DMS53 treated with DMSO at 0.1 percent for 48 hours (cell line): ENCODE data around the gene PPP5C.

Source experiments
- DNase-seq: peaks from one replicate; lab custom pipeline; 2025; ENCODE audit not compliant: unreplicated experiment; lab: John Stamatoyannopoulos, UW

PPP5C gene

DNA sequence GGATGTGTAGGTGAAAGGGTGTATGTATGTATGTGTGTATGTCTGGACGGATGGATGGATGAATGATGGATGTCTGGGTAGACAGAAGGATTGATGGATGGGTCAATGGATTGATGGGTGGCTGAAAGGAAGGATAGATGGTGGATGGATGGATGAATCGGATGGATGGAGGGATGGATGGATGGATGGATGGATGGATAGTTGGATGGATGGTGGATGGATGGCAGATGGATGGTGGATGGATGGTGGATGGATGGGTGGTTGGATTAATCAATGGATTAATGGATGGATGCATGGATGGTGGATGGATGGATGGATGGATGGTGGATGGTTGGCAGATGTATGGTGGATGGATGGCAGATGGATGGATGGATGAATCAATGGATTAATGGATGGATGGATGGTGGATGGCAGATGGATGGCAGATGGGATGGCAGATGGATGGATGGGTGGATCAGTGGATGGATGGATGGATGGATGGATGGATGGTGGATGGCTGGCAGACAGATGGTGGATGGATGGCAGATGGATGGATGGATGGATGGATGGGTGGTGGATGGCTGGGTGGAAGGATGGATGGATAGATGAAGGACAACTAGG lies 16.5 kb upstream of the PPP5C start:
- no peak for DNase-seq

DNA sequence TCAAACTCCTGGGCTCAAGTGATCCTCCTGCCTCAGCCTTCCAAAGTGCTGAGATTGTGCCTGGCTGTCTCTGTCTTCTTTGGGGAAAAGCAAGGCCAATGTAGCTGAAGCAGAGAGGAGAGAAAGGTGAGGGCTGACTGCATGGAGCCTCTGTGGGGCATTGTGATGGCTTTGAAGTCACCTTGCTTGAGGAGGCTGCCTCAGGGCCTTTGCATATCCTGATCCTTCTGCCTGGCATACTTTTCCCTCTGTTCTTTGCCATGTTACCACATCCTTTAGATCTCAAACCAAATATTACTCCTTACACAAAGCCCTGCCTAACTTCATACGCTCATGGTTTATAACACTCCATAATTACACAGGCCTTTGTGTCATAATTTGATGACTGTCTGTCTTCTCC lies 9.4 kb upstream of the PPP5C start:
- no peak for DNase-seq

DNA sequence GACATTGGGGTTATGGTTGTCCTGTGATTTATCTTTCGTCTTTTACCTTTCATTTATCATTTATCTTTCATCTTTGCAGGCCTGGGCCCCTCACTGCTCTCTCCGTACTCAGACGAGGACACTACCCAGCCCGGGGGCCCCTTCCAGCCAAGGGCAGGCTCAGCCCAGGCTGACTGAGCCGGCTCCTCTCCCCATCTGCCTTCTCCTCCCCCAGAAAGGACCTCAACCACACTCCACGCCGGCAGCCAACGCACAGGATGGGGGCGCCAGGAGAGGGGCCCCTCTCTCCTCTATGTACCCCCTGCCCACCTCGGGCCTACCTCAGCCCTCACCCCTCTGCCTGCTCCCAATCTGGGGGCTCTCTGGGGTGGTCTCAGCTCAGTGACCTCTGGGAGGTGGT lies 7.4 kb upstream of the PPP5C start:
- no peak for DNase-seq

DNA sequence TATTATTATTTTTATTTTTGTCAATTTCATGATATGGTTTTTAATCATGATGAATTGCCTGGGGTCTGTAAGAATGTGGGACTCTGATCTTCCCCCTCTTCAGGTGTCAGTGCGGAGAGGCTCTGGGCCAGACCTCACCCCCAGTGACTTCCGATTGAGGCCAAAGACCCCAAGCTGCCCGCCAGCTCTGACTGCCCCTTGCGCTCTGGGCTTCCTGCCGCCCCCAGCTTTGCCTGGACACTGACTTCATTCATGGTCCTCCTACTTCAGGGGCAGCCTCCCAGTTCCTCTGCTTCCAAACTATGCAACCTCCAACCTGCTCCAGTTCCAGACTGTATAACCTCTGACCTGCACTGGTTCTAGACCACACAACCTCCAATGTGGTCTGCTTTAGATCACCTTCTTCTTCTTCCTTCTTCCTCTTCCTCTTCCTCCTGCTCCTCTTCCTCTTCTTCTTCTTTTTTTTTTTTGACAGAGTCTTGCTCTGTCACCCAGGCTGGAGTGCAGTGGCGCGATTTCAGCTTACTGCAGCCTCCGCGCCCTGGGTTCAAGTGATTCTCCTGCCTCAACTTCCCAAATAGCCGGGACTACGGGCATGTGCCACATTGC lies 6.7 kb upstream of the PPP5C start:
- no peak for DNase-seq

DNA sequence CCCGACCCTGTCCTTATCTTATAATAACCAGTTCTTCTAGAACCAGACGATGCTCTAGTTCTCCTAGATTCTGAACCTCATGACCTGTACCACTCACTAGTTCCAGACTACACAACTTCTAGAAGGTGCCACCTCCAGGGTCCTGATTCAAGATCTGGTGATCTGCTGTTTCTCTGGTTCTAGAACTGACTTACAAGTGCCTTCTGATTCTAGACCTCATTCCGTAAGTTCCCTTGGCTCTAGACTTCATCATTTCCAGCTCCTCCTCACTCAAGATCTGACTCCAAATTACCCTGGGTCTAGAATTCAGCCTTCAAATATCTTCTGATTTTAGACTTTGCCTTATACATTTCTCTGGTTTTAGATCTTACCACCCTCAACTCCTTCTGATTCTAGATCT lies 5.0 kb upstream of the PPP5C start:
- DNase-seq, result no peak

DNA sequence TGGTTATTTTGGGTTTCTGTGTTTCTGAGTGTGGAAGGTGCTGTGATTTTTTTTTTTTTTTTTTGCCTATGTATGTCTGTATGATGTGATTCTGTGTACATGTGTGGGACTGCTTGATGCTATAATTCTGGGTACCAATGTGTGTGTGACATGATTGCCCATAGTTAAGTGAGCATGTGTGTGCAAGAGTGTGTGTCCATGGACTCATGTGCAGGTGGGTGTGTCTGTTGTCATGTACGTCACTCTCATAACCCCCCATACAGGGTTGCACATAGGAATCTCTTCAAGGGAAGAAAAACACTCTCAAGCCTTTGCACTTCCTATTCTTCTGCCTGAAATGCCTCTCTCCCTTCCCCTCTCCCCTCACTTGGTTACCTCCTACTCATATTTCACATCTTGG lies 2.5 kb upstream of the PPP5C start:
- DNase-seq, result no peak

DNA sequence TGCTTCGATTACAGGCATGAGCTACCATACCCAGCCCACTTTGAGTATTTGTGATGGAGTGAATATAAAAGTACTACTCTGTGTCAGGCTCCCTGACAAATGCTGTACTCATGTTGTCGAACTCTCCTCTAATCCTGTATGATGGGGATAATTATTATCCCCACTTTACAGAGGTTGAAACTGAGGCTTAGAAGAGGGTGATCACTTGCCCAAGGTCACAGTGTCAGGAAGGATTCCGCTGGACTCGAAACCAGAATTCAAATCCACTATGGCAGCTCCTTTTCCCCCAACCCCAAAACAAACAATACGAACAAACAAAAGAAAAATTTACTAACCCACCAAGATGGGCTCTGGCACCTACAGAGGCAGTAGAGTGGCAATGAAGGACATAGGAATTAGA lies 1.7 kb upstream of the PPP5C start:
- DNase-seq, result no peak

DNA sequence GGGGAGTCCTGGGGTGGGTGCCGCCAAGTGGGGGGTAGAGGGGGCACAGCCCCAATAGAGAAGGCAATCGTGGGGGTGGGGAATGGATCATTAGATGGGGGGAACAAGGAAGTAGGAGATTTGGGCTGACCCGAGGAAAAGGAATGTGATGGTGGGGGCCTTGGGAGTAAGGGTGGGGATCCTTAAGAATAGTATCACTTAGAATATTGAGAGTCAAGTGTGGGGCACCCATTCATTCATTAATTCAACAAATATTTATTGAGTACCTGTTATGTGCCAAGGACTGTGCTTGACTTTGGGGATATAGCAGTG lies 641 bp downstream of the PPP5C start:
- no peak for DNase-seq

DNA sequence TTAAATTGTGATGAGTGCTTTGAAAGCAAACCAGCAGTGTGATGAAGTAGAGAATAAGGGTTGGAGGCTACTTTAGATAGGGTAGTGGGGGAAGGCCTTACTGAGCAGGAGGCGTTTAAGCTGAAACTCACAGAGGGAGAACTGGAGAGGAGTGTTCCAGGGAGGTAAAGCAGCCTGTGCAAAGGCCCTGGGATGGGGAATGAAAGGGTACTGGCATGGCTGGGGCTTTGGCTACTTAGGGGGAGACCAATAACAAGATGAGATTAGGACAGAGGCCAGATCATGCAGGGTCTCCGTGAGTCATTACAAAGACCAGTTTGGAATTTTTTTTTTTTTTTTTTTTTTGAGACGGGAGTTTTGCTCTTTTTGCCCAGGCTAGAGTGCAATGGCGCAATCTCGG lies 1.1 kb downstream of the PPP5C start:
- no peak for DNase-seq

DNA sequence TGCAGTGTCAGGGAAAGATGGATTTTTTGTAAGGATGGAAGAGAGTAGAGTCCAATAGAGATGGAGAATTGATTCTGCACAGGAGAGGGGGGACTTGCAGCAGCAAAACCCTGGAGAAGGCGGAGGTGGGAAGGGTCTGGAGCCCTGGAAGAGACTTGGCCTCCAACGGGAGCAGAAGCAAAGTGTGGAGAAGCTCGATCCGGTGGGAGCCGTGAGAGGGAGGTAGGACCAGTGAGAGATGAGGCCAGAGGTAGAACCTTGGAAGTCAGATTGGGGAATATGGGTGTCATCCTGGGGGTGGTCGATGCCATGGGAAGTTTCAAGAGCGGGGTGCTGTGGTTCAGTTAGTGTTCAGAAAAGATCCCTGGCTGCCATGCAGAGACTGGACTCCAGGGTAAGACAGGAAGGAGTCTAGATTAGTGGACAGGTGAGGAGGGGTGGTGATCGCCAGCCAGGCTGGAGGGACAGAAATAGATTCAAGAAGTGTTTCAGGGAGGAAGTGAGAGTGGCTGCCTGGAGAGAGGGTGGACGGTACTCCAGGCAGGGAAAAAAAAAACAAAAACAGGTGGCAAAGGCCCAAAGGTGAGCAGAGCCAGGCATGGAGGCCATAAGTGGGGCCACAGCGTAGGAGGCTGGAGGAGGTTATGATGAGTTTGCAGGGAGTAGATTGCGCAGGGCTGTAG lies 2.6 kb downstream of the PPP5C start:
- DNase-seq, result no peak

DNA sequence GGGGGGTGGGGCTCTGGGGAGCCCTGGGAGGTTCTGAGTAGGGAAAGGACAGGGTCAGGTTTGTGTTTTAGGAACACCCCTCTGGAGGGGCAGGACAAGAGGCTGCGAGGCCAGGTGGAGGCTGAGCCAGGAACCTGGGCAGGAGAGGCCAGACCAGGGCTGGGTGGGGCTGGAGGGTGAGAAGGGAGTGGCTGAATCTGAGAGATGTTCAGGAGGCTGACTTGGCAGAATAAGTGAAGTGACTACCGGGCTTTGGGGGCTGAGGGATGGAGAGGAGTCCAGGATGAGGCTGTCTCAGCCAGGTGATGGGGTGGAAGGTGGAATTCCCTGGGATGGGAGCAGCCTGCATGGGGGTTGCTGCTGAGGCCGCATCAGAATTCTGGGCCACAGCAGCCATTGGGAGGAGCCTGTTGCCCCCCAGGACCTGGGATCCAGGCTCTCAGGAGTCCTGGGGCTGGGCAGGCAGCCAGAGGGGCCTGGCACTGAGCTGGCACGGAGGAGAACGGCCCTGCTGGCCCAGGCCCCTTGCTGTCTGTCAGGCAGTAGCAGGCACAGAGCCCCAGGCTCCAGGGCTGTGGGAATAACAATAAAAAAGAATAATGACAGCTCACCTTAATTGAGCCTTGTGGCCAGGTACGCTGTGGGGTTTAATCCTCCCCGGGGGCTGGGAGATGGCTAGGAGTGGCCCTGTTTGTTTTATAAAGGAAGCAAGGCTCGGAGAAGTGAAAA lies 3.3 kb downstream of the PPP5C start:
- no peak for DNase-seq

DNA sequence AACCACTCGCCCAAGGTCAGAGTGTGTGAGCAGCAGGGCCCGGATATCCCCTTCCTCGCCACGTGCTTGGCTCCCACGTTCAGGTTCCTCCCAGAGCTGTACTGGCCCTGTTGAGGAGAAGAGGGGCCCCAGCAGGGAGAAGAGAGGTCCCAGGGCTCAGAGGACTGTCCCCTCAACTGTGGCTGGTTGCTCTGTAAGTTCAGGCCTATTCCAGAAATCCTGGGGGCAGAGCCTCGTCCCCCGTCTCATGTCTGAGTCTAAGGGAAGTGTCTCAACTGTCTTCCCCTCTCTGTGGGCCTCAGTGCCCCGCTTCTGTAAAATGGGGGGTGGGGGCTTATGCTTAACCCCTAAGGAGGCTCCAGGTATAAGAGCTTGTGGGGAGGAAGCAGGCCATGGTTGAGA lies 3.9 kb downstream of the PPP5C start:
- no peak for DNase-seq

DNA sequence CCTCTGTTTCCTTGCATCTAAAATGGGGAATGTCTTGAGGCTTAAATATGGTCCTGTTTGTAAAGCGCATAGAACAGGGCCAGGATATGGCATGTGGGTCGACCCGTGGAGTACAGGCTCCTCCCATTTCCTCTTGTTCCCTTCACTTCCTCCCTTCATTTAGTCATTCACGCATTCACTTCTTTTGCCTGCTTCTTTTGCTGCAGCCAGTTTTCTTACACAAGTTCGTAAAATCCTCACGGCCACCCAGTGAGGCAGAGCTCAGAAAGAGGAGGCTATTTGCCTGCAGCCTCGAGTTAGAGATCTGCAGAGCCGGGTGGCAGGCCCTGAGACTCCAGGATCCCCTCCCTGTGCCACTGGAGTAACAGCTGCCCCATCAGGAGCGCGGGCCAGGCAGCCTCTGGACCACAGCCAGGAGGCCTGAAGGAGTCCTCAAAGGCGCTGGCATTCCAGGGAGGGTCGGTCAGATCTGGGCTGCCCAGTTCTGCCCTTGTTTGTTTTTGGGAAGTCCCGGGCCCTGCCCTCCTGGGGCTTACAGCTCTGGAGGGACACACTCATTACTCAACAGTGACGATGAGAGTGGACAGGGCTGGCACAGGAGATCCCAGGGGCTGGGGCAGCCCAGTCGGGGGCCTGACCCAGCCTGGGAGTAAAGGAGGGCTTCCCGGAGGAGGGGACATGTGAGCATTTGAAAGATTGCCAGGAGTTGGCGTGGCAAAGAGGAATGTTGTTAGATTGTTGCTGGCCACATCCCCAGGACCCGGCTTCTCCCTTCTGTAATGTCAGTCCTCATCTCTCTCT lies 4.6 kb downstream of the PPP5C start:
- no peak for DNase-seq

DNA sequence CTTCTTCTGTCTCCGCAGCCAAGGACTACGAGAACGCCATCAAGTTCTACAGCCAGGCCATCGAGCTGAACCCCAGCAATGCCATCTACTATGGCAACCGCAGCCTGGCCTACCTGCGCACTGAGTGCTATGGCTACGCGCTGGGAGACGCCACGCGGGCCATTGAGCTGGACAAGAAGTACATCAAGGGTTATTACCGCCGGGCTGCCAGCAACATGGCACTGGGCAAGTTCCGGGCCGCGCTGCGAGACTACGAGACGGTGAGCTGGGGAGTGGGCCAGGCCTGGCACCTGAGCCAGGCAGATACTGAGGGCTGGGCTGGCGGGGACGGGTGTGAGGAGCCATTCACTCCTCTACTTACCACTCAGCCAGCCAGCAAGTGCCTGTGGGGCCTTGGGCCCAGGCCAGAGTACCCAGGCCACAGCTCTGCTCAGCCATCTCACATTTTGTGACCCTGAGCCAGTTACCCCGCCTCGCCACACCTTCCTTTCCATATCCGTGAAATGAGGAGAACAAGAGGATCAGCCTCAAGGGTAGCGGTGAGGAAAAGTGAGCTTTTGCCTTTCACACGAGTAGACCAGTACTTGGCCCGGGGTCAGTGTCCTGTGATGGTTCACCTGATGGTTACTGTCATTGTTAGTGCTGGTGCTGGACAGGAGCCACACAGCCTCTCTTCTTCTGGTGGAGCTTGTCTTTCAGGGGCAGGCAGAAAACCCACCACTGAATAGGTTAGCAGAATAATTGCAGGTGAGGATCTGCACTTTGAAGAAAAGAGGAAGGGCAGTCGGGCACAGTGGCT lies 7.0 kb downstream of the PPP5C start:
- DNase-seq, result no peak

DNA sequence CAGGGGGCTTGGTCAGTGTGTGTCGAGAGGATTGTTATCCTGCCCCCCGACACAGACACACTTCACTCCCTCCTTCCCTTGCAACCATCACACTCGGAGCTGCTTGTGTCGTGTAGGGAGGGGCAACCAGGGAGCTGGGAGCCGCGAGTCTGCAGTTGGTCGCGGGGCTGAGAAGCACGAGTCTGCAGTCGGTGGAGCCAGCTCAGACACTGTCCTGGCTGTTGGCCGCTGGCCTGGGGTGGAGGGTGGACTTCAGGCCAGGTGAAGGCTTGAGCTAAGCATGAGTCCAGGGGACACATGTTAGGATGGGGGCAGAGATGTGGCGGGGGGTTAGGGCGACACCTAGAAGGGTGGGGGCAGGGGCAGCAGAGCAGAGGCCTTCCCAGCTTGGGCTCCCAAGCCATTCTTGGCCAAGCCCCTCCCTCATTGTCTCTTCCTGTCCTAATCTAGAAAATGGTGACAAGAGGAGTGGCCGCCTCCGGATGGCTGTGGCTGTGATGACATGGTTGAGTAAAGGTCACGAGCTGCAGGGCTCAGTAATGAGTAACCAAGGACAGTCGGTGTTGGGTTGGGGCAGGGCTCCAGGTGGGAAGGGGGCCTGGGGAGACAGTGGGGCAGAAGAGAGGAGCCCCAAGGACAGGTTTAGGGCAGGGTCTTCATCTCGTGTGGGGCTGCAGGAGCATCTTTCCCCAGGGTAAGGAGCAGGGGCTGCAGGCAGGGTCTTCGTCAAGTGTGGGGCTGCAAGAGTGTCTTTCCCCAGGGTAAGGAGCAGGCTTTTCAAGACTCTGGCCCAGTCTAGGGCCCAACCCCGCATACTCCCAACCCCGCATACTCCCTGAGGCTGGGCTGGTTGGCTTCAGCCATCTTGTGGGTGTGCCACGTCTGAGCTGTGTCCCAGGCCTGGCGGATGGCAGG lies 8.6 kb downstream of the PPP5C start:
- DNase-seq, result no peak

DNA sequence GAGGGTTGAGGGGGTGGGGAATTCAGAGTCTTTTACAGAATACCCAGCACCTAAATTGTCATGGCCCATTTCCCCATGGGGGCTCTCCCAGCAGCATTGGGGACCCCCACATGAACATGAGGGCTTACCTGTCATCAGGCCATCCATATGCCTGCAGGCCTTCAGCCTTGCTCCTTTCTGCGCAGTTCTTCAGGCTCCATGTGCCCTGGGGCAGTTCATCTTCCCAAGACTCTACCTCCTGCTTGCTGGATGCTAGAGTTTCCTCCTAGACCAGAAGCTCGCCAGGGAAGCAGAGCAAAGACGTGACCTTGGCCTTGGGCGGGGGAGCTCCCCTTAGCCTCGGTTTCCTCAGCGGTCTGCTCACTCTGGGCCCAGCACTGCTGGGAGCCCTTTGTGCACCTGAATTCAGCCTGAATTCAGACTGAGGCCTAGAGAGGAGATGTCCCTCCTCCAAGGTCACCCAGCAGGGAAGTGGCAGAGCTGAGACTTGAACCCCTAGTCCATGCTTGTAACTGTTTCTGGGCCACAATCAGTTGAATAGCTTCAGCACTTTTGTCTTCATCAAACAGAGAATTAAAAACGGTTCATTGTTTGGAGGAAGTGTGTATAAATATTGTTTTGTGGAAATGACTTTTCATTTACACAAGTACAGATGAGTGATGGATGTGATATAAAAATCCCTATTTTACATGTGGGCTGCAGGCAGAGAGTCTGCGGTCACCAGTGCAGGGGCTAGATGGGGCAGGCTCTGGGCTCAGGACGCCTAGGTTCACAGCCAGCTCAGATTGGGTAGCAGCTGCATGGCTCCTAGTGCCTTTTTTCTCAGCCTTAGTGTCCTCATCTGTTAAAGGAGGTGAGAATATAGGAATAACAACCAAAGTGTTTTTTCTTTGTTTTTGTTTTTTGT lies 9.5 kb downstream of the PPP5C start:
- DNase-seq, result no peak

DNA sequence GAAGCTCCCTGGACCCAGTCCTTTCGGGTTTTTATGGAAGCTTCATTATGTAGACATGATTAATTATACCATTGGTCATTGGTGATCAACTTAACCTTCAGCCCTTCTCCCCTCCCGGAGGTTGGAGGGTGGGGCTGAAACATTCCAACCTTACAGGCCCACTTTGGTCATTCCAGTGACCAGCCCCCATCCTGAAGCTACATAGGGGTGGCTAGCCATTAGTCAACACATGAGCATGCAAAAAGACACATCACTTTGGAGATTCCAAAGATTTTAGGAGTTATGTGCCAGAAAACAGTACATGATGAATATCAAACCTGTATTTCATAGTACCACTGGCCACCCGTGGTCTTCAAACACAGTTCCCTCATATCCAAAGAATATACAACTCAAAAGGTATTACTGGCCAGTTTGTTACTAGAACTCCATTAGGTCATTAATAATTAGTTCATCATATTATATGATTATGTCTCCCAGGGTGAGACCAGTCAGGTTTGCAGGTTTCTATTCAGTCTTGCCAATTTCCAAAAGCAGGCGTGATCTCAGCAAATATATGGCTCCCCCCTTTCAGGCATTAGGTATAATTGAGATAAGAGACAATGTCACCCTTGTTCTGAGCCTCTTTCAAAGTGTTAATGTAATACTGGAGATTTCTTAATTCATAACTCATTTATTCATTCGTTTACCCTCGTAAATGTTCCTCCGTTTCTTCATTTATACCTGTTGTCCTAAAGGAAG lies 11.1 kb downstream of the PPP5C start:
- DNase-seq, result no peak

DNA sequence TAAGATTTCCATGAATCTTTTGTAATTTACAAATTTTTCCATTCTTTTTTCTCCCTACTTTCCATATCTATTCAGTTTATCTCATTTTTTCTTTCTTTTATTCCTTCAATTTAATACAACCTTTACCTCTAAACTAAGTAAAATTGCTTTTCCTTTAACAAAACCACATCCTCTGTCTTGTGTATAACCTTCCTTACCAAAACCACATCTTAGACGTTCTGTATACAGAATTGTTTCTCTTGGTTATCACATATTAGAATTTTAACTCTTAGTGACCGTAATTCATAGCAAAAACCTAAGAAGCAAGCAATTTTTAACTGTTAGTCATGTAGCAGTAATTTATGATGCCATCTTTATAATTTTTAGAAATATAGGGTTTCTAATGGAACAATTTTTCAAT lies 15.0 kb downstream of the PPP5C start:
- no peak for DNase-seq
